Natural killer cell (primary cell): ENCODE data around the gene DGCR8. TPM values are rescaled to one million over a fixed set of nuclear protein-coding genes. Genes with fewer than 3 reads are reported as not detected.
A peak's percentile ranks its signal among the peaks of the same experiment; 100 is the strongest.

Experiments used
- ATAC-seq, 3 donors: fragments of 150-1000 bp in 2 of 3; fragments of 200-7000 bp in 1 of 3; cut with Tn5 transposase; 1 replicate in 1 of 3; 2 replicates in 2 of 3; pipeline ENCODE4 v1.10.0; 2021; ENCODE audit warnings: mild to moderate bottlenecking in 2 of 3, moderate library complexity in 2 of 3
- DNase-seq, 2 donors: peaks; one replicate each; pipeline versions ENCODE4 v3.0.0 to v3.0.0-alpha.2; 2013 to 2021; ENCODE audit warnings: mixed read lengths in 1 of 2
- H3K27ac ChIP-seq: one replicate; pipeline ENCODE4 v1.5.1; 2013; ENCODE audit warnings: mild to moderate bottlenecking, low read length
- H3K27me3 ChIP-seq: one replicate; pipeline ENCODE4 v1.6.1; 2013; ENCODE audit warnings: low read length; ENCODE audit not compliant: control insufficient read depth, insufficient read depth
- H3K36me3 ChIP-seq: one replicate; pipeline ENCODE4 v1.6.1; 2013; ENCODE audit warnings: low read length; ENCODE audit not compliant: control insufficient read depth, insufficient read depth
- H3K4me1 ChIP-seq: one replicate; pipeline ENCODE4 v1.6.1; 2013; ENCODE audit warnings: low read length; ENCODE audit not compliant: control insufficient read depth, insufficient read depth
- H3K4me3 ChIP-seq: one replicate; pipeline ENCODE4 v1.5.1; 2013; ENCODE audit warnings: low read length
- H3K9me3 ChIP-seq: one replicate; pipeline ENCODE4 v1.6.1; 2013; ENCODE audit warnings: low read length; ENCODE audit not compliant: control insufficient read depth, insufficient read depth
- H3K27ac Mint-ChIP-seq, 2 donors: one replicate each; pipeline ENCODE4 v1.8.0; 2022; ENCODE audit warnings: mild to moderate bottlenecking in 2 of 2, mixed read lengths in 2 of 2, moderate library complexity in 1 of 2
- H3K27me3 Mint-ChIP-seq, 2 donors: one replicate each; pipeline ENCODE4 v1.8.0; 2022; ENCODE audit warnings: low read depth in 2 of 2, mixed read lengths in 2 of 2
- H3K36me3 Mint-ChIP-seq: one replicate; pipeline ENCODE4 v1.8.0; 2022; ENCODE audit warnings: mixed read lengths
- H3K4me1 Mint-ChIP-seq, 2 donors: one replicate each; pipeline ENCODE4 v1.8.0; 2022; ENCODE audit warnings: mixed read lengths in 2 of 2
- H3K4me3 Mint-ChIP-seq: one replicate; pipeline ENCODE4 v1.8.0; 2022; ENCODE audit warnings: mild to moderate bottlenecking, moderate library complexity, mixed read lengths
- H3K9me3 Mint-ChIP-seq, 2 donors: one replicate each; pipeline ENCODE4 v1.8.0; 2022; ENCODE audit warnings: mixed read lengths in 2 of 2
- CTCF ChIP-seq: fragments of 200-600 bp; IDR thresholded peaks from one replicate; pipeline ENCODE4 v1.8.0; 2022; ENCODE audit warnings: antibody characterized with exemption
- WGBS: methylation state at CpG from one replicate; pipeline ENCODE4 v1.1.7; 2013; ENCODE audit warnings: missing lambda C conversion rate; ENCODE audit not compliant: insufficient coverage; 5-methylcytosine and 5-hydroxymethylcytosine counted together
- intact Hi-C: fragments of 100-400 bp; cut with micrococcal nuclease; formaldehyde crosslinking; loops from one replicate; pipeline ENCODE4 v1.14.2; 2022
- total RNA-seq, 4 donors: library from RNA; stranded (reverse); fragments of 120-200 nt in 1 of 4; gene quantifications; one replicate each; pipeline versions ENCODE4 v1.2.3 to v1.2.4, GENCODE V29; 2013 to 2022

Gene DGCR8
- total RNA-seq, 3 donors from 2014 or later (not counting 1 experiment from before 2014, with no cell fraction given) = 45.3 to 64.7 (median 64.0) TPM

- Mint-ChIP-seq H3K27me3 (no peaks in the 10 kb centered on the region), H3K9me3 (no peaks in the 10 kb centered on the region), H3K4me1 (peaks cover 46 to 49% of the 10 kb centered on the region in 2 donors), H3K27ac (no peak overlapping the region), H3K4me3 (no peak overlapping the region), H3K36me3 (peaks cover 6% of the 10 kb centered on the region)
- Histone ChIP-seq H3K36me3 (peaks cover 62% of the 10 kb centered on the region), H3K9me3 (no peaks in the 10 kb centered on the region), H3K27ac (no peak overlapping the region), H3K4me1 (peaks cover 85% of the 10 kb centered on the region), H3K4me3 (no peak overlapping the region), H3K27me3 (no peaks in the 10 kb centered on the region)
- ATAC-seq (no peak), DNase-seq (no peak)
- 97% methylated on average over 8 of the region's 8 CpGs for WGBS
- TF ChIP-seq CTCF = no peak
- intact Hi-C loops = no loop called here
Measured at GRCh38 chr22:20088263-20088648, 8.2 kb downstream of the DGCR8 start.

- no peak for TF ChIP-seq CTCF
- DNase-seq (no peak), ATAC-seq (no peak)
- H3K27ac Mint-ChIP-seq = no peak overlapping the region
- no peak overlapping the region for H3K4me3 ChIP-seq
- no peak overlapping the region for H3K4me3 Mint-ChIP-seq
- no peaks in the 10 kb centered on the region for H3K27me3 Mint-ChIP-seq
- H3K9me3 Mint-ChIP-seq = no peaks in the 10 kb centered on the region
- no peaks in the 10 kb centered on the region for H3K9me3 ChIP-seq
- peaks cover 73% of the 10 kb centered on the region for H3K36me3 ChIP-seq
- intact Hi-C loops = no loop called here
- H3K4me1 Mint-ChIP-seq = peaks cover 35 to 38% of the 10 kb centered on the region in 2 donors
- WGBS = 98% methylated on average over 17 of the region's 17 CpGs
- no peak overlapping the region for H3K27ac ChIP-seq
- H3K4me1 ChIP-seq = peaks cover 92% of the 10 kb centered on the region
- peaks cover 6% of the 10 kb centered on the region for H3K36me3 Mint-ChIP-seq
- H3K27me3 ChIP-seq = no peaks in the 10 kb centered on the region
Measured at GRCh38 chr22:20089226-20089976, 9.4 kb downstream of the DGCR8 start.

GRCh38 chr22:20089977-20090729 is 10.1 kb downstream of the DGCR8 start:
- Histone ChIP-seq H3K4me3 (no peak overlapping the region), H3K9me3 (no peaks in the 10 kb centered on the region), H3K27ac (no peak overlapping the region), H3K4me1 (peaks cover 84% of the 10 kb centered on the region), H3K27me3 (no peaks in the 10 kb centered on the region), H3K36me3 (peaks cover 81% of the 10 kb centered on the region)
- Mint-ChIP-seq H3K9me3 (no peaks in the 10 kb centered on the region), H3K4me3 (no peak overlapping the region), H3K27ac (peak overlapping the region in 1 of 2 donors; percentile 30), H3K4me1 (peaks cover 31 to 33% of the 10 kb centered on the region in 2 donors), H3K27me3 (no peaks in the 10 kb centered on the region), H3K36me3 (peaks cover 6% of the 10 kb centered on the region)
- DNase-seq (peak in 1 of 2 donors; percentile 34), ATAC-seq (no peak)
- intact Hi-C loops = no loop called here
- TF ChIP-seq CTCF = no peak
- WGBS = 92% methylated on average over 11 of the region's 11 CpGs
